HepG2 (cell line): ENCODE measurements around the gene PDS5B. TPM values are rescaled to one million over a fixed set of nuclear protein-coding genes. Genes with fewer than 3 reads are reported as not detected.

Source experiments
- BHLHE40 ChIP-seq: IDR thresholded peaks from 2 replicates; pipeline ENCODE4 v1.6.1; 2011; ENCODE audit warnings: low read length, improper control_type of control experiment
- FOXO1 ChIP-seq: sonication (generic); formaldehyde crosslinking; IDR thresholded peaks from 2 replicates; pipeline ENCODE4 v1.4.0; 2020; ENCODE audit warnings: missing genetic modification reagents
- KLF11 ChIP-seq: IDR thresholded peaks from 2 replicates; pipeline ENCODE4 v1.6.1; 2016; ENCODE audit warnings: missing compliant biosample characterization
- KLF12 ChIP-seq: sonication (generic); formaldehyde crosslinking; IDR thresholded peaks from 2 replicates; pipeline ENCODE4 v1.4.0; 2020; ENCODE audit warnings: missing genetic modification reagents, borderline replicate concordance
- MAFG ChIP-seq: sonication (generic); formaldehyde crosslinking; IDR thresholded peaks from 2 replicates; pipeline ENCODE4 v1.5.1; 2020; ENCODE audit warnings: mild to moderate bottlenecking, missing genetic modification reagents
- MED1 ChIP-seq: sonication (generic); formaldehyde crosslinking; IDR thresholded peaks from 2 replicates; pipeline ENCODE4 v1.4.0; 2020; ENCODE audit warnings: missing genetic modification reagents
- PHF8 ChIP-seq: sonication (generic); formaldehyde crosslinking; IDR thresholded peaks from 2 replicates; pipeline ENCODE4 v1.5.0; 2020; ENCODE audit warnings: missing genetic modification reagents
- SAP130 ChIP-seq: IDR thresholded peaks from 2 replicates; pipeline ENCODE4 v1.6.1; 2016; ENCODE audit warnings: low read depth
- SNAI1 ChIP-seq: sonication (generic); formaldehyde crosslinking; IDR thresholded peaks from 2 replicates; pipeline ENCODE4 v1.5.0; 2020; ENCODE audit warnings: mild to moderate bottlenecking, missing genetic modification reagents, borderline replicate concordance
- THYN1 ChIP-seq: sonication (generic); formaldehyde crosslinking; IDR thresholded peaks from 2 replicates; pipeline ENCODE4 v1.8.1; 2023; ENCODE audit warnings: low read depth, mild to moderate bottlenecking, moderate library complexity, missing genetic modification reagents, borderline replicate concordance
- WIZ ChIP-seq: sonication (generic); formaldehyde crosslinking; IDR thresholded peaks from 2 replicates; pipeline ENCODE4 v1.5.1; 2020; ENCODE audit warnings: mild to moderate bottlenecking, missing genetic modification reagents
- XRCC5 ChIP-seq: fragments of 200-400 bp; formaldehyde crosslinking; optimal IDR thresholded peaks from 2 replicates; pipeline ENCODE3; 2017; ENCODE audit warnings: mild to moderate bottlenecking, low read length
- ZFX ChIP-seq: sonication (generic); formaldehyde crosslinking; IDR thresholded peaks from 2 replicates; pipeline ENCODE4 v1.4.0; 2020; ENCODE audit warnings: mild to moderate bottlenecking, low read depth, missing genetic modification reagents, moderate library complexity
- ZMYM3 ChIP-seq: sonication (generic); formaldehyde crosslinking; IDR thresholded peaks from 2 replicates; pipeline ENCODE4 v1.5.1; 2020; ENCODE audit warnings: mild to moderate bottlenecking, missing genetic modification reagents
- ZNF547 ChIP-seq: sonication (generic); formaldehyde crosslinking; IDR thresholded peaks from 2 replicates; pipeline ENCODE4 v1.5.1; 2020; ENCODE audit warnings: mild to moderate bottlenecking, missing genetic modification reagents
- ZNF564 ChIP-seq: sonication (generic); formaldehyde crosslinking; IDR thresholded peaks from 2 replicates; pipeline ENCODE4 v1.8.1; 2023; ENCODE audit warnings: mild to moderate bottlenecking, missing genetic modification reagents
- ZNF615 ChIP-seq: sonication (generic); formaldehyde crosslinking; IDR thresholded peaks from 2 replicates; pipeline ENCODE4 v1.5.0; 2020; ENCODE audit warnings: mild to moderate bottlenecking, missing genetic modification reagents, borderline replicate concordance
- ZNF713 ChIP-seq: sonication (generic); formaldehyde crosslinking; IDR thresholded peaks from 2 replicates; pipeline ENCODE4 v1.4.0; 2020; ENCODE audit warnings: mild to moderate bottlenecking, missing genetic modification reagents
- ZNF747 ChIP-seq: sonication (generic); formaldehyde crosslinking; IDR thresholded peaks from 2 replicates; pipeline ENCODE4 v1.8.1; 2023; ENCODE audit warnings: missing genetic modification reagents, mild to moderate bottlenecking, borderline replicate concordance
- polyA plus RNA-seq, 8 experiments: library from polyadenylated mRNA; depleted of rRNA in 3 of 8; stranded (reverse) in 7 of 8; unstranded in 1 of 8; fragments of >200 nt; fragmentation: Illumina TruSeq in 4 of 8; extraction: Trizol in 4 of 8; gene quantifications; 2 replicates each; pipeline versions ENCODE4 v1.2.1 to v1.2.3, GENCODE V29; 2011 to 2016; ENCODE audit warnings: low read depth in 4 of 8, missing spikeins in 1 of 8, mixed read lengths in 1 of 8; ENCODE audit not compliant: insufficient read depth in 1 of 8
- total RNA-seq, 5 experiments: library from RNA; depleted of rRNA; stranded (reverse); fragments of >200 nt; fragmentation: Illumina TruSeq; extraction: Trizol; gene quantifications; 2 replicates each; pipeline ENCODE4 v1.2.3, GENCODE V29; 2016; ENCODE audit warnings: low read depth in 1 of 5
- TF ChIP-seq, protein P1 (sequence below): sonication (generic); formaldehyde crosslinking; conservative IDR thresholded peaks from 2 replicates; pipeline ENCODE4 v1.4.0; 2020; ENCODE audit warnings: missing genetic modification reagents
- TF ChIP-seq, protein P2 (sequence below): sonication (generic); formaldehyde crosslinking; IDR thresholded peaks from 2 replicates; pipeline ENCODE4 v1.4.0; 2020; ENCODE audit warnings: mild to moderate bottlenecking, missing genetic modification reagents
- TF ChIP-seq, protein P3 (sequence below): sonication (generic); formaldehyde crosslinking; IDR thresholded peaks from 2 replicates; pipeline ENCODE4 v1.5.0; 2020; ENCODE audit warnings: mild to moderate bottlenecking, missing genetic modification reagents, borderline replicate concordance
- TF ChIP-seq, protein P4 (sequence below): IDR thresholded peaks from 2 replicates; pipeline ENCODE4 v1.6.1; 2012; ENCODE audit warnings: inconsistent platforms

Gene PDS5B
- total and polyA plus RNA-seq, 2 of the 13 experiments (the other 11 are each of a cell fraction or from before 2014, with no cell fraction given), result 5.8 to 24.6 TPM

DNA sequence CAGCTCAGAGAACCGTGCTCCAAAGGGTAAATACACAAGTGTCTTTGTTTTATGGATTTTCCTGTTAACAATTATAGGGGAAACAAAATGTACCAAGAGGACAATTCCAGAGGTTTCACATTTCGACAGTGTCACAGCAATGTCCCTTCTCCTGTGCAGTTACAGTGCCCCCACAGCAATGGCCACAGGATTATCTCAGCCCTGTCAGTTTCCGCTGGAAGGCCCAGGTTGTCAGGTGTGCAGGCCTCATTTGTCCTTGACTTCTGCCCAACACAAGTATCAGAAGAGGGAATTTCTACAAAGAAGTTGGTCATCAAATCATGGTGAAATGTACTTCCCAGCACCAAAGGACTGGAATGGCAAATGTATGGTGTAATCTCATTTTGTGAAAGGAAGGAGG, 36.5 kb upstream of the PDS5B start (continued):
- TF ChIP-seq, protein P1, sequence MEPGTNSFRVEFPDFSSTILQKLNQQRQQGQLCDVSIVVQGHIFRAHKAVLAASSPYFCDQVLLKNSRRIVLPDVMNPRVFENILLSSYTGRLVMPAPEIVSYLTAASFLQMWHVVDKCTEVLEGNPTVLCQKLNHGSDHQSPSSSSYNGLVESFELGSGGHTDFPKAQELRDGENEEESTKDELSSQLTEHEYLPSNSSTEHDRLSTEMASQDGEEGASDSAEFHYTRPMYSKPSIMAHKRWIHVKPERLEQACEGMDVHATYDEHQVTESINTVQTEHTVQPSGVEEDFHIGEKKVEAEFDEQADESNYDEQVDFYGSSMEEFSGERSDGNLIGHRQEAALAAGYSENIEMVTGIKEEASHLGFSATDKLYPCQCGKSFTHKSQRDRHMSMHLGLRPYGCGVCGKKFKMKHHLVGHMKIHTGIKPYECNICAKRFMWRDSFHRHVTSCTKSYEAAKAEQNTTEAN (CRISPR knock-in tag), result no peak
- TF ChIP-seq FOXO1 (CRISPR knock-in tag) (peak; percentile 51; the same call in 1 of the 2 replicates), ZNF747 (CRISPR knock-in tag) (no peak), ZMYM3 (CRISPR knock-in tag) (peak; percentile 63; the same call in 1 of the 2 replicates), KLF12 (CRISPR knock-in tag) (no peak), WIZ (CRISPR knock-in tag) (no peak), MAFG (CRISPR knock-in tag) (no peak), SAP130 (CRISPR knock-in tag) (peak; percentile 73), ZNF713 (CRISPR knock-in tag) (no peak), BHLHE40 (no peak), XRCC5 (no peak), ZNF564 (no peak), SNAI1 (CRISPR knock-in tag) (no peak), KLF11 (CRISPR knock-in tag) (no peak), PHF8 (CRISPR knock-in tag) (peak; percentile 32; the same call in 1 of the 2 replicates), THYN1 (CRISPR knock-in tag) (no peak), MED1 (CRISPR knock-in tag) (peak; percentile 44), ZFX (peak; percentile 85), ZNF547 (CRISPR knock-in tag) (no peak), ZNF615 (CRISPR knock-in tag) (no peak)
- TF ChIP-seq, protein P2, sequence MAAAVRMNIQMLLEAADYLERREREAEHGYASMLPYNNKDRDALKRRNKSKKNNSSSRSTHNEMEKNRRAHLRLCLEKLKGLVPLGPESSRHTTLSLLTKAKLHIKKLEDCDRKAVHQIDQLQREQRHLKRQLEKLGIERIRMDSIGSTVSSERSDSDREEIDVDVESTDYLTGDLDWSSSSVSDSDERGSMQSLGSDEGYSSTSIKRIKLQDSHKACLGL (CRISPR knock-in tag), result no peak
- TF ChIP-seq, protein P3, sequence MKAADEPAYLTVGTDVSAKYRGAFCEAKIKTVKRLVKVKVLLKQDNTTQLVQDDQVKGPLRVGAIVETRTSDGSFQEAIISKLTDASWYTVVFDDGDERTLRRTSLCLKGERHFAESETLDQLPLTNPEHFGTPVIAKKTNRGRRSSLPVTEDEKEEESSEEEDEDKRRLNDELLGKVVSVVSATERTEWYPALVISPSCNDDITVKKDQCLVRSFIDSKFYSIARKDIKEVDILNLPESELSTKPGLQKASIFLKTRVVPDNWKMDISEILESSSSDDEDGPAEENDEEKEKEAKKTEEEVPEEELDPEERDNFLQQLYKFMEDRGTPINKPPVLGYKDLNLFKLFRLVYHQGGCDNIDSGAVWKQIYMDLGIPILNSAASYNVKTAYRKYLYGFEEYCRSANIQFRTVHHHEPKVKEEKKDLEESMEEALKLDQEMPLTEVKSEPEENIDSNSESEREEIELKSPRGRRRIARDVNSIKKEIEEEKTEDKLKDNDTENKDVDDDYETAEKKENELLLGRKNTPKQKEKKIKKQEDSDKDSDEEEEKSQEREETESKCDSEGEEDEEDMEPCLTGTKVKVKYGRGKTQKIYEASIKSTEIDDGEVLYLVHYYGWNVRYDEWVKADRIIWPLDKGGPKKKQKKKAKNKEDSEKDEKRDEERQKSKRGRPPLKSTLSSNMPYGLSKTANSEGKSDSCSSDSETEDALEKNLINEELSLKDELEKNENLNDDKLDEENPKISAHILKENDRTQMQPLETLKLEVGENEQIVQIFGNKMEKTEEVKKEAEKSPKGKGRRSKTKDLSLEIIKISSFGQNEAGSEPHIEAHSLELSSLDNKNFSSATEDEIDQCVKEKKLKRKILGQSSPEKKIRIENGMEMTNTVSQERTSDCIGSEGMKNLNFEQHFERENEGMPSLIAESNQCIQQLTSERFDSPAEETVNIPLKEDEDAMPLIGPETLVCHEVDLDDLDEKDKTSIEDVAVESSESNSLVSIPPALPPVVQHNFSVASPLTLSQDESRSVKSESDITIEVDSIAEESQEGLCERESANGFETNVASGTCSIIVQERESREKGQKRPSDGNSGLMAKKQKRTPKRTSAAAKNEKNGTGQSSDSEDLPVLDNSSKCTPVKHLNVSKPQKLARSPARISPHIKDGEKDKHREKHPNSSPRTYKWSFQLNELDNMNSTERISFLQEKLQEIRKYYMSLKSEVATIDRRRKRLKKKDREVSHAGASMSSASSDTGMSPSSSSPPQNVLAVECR (CRISPR knock-in tag), result peak; percentile 26; the same call in 1 of the 2 replicates
- TF ChIP-seq, protein P4, sequence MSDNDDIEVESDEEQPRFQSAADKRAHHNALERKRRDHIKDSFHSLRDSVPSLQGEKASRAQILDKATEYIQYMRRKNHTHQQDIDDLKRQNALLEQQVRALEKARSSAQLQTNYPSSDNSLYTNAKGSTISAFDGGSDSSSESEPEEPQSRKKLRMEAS, result no peak
